Stomach (tissue), 4 donors: ENCODE results near the gene CD101.

Experiments
- POLR2A ChIP-seq, 4 donors: fragments of 450-650 bp; IDR thresholded peaks; one replicate each; pipeline ENCODE4 v1.6.1; 2016; ENCODE audit warnings: antibody characterized with exemption in 4 of 4, control low read depth in 2 of 4, mild to moderate bottlenecking in 1 of 4, moderate library complexity in 1 of 4
- TF ChIP-seq, protein P1 (sequence below), 7 experiments: fragments of 450-650 bp in 4 of 7; fragments of 200-600 bp in 3 of 7; sonication (generic) in 3 of 7; IDR thresholded peaks; one replicate each; pipeline ENCODE4 v1.5.1; 2016 to 2019; ENCODE audit warnings: antibody characterized with exemption in 7 of 7, control low read depth in 2 of 7, mild to moderate bottlenecking in 1 of 7

GRCh38 chr1:117029685-117030084 lies 28.1 kb downstream of the CD101 start:
- TF ChIP-seq, protein P1, sequence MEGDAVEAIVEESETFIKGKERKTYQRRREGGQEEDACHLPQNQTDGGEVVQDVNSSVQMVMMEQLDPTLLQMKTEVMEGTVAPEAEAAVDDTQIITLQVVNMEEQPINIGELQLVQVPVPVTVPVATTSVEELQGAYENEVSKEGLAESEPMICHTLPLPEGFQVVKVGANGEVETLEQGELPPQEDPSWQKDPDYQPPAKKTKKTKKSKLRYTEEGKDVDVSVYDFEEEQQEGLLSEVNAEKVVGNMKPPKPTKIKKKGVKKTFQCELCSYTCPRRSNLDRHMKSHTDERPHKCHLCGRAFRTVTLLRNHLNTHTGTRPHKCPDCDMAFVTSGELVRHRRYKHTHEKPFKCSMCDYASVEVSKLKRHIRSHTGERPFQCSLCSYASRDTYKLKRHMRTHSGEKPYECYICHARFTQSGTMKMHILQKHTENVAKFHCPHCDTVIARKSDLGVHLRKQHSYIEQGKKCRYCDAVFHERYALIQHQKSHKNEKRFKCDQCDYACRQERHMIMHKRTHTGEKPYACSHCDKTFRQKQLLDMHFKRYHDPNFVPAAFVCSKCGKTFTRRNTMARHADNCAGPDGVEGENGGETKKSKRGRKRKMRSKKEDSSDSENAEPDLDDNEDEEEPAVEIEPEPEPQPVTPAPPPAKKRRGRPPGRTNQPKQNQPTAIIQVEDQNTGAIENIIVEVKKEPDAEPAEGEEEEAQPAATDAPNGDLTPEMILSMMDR (IDR thresholded peaks at IDR 0.05): no peak
- TF ChIP-seq POLR2A (IDR thresholded peaks at IDR 0.05): no peak
